IMR-90 (cell line): ENCODE data around the gene PSMD14.

ENCODE experiments used
- BHLHE40 ChIP-seq: fragments of 150-350 bp; IDR thresholded peaks from 2 replicates; pipeline ENCODE4 v1.6.1; 2016; ENCODE audit warnings: mild to moderate bottlenecking, low read depth, low read length
- CEBPB ChIP-seq: IDR thresholded peaks from 2 replicates; pipeline ENCODE4 v1.6.1; 2012; ENCODE audit warnings: low read depth, low read length, improper control_type of control experiment
- CTCF ChIP-seq: conservative IDR thresholded peaks from 2 replicates; pipeline ENCODE4 v1.5.1; 2012; ENCODE audit warnings: mild to moderate bottlenecking, low read depth, low read length, improper control_type of control experiment
- ELK1 ChIP-seq: fragments of 150-350 bp; IDR thresholded peaks from 2 replicates; pipeline ENCODE4 v1.6.1; 2016; ENCODE audit warnings: low read depth, mild to moderate bottlenecking, low read length, moderate library complexity, borderline replicate concordance
- FOS ChIP-seq: fragments of 150-350 bp; IDR thresholded peaks from 2 replicates; pipeline ENCODE4 v1.6.1; 2016; ENCODE audit warnings: low read depth, low read length
- MAZ ChIP-seq: IDR thresholded peaks from 2 replicates; pipeline ENCODE4 v1.6.1; 2012; ENCODE audit warnings: low read depth, mild to moderate bottlenecking, low read length, improper control_type of control experiment, moderate library complexity, borderline replicate concordance
- POLR2A ChIP-seq: IDR thresholded peaks from 2 replicates; pipeline ENCODE4 v1.6.1; 2012; ENCODE audit warnings: mild to moderate bottlenecking, low read depth, low read length
- RAD21 ChIP-seq: IDR thresholded peaks from 2 replicates; pipeline ENCODE4 v1.6.1; 2012; ENCODE audit warnings: low read length, improper control_type of control experiment
- RCOR1 ChIP-seq: IDR thresholded peaks from 2 replicates; pipeline ENCODE4 v1.6.1; 2012; ENCODE audit warnings: mild to moderate bottlenecking, low read length, improper control_type of control experiment; ENCODE audit not compliant: insufficient replicate concordance
- RFX5 ChIP-seq: IDR thresholded peaks from 2 replicates; pipeline ENCODE4 v1.8.0; 2012; ENCODE audit warnings: low read depth, mild to moderate bottlenecking, low read length, moderate library complexity
- SMC3 ChIP-seq: fragments of 150-350 bp; IDR thresholded peaks from 2 replicates; pipeline ENCODE4 v1.6.1; 2016; ENCODE audit warnings: low read depth, mild to moderate bottlenecking, antibody characterized with exemption, low read length, moderate library complexity
- USF2 ChIP-seq: fragments of 150-350 bp; IDR thresholded peaks from 2 replicates; pipeline ENCODE4 v1.6.1; 2017; ENCODE audit warnings: mild to moderate bottlenecking, antibody characterized with exemption, low read length, low read depth

- TF ChIP-seq CTCF (no peak), CEBPB (no peak), RFX5 (no peak), MAZ (no peak), POLR2A (no peak), RCOR1 (no peak), FOS (no peak), RAD21 (no peak), USF2 (no peak), ELK1 (no peak), SMC3 (no peak), BHLHE40 (no peak)
These were observed 110.1 kb downstream of the PSMD14 start for GRCh38 chr2:161418275-161418714.
